ENCODE data around the gene MRM1.

The MRM1 gene

DNA sequence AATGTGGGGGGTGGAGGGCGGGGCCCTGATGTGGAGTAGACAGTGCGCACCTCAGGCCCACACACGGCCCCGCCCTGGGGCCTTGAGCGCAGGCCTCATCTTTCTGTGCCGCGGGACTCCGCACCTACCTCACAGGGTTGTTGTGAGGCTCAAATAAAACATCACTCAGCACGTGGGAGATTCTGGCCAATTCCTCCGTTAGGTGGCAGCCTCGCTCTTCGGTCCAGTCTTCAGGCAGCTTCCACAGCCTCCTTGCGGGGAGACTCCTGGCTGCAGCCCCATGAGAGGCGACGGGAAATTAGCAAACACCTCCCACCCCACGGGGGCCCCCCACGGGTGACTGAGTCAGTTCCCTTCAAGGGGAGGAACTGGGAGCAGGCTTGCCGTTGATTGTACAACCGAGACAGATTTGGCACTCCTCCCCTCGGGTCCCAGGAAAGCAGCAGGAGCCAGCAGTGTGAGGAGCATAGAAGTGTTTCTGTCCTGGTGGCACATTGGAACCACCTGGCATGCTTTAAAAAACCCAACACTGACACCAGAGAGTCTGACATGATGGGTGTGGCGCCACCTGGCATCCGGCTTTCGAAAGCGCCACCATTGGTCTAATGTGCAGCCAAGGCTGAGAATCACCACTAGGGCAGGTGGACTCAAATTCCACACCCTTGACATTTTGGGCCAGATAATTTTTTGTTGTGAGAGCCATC lies 7.6 kb downstream of the MRM1 start:
- ATAC-seq = no peak
- no peak for TF ChIP-seq ISL1 (CRISPR knock-in tag; IDR thresholded peaks at IDR 0.05)
- TF ChIP-seq, protein P1, sequence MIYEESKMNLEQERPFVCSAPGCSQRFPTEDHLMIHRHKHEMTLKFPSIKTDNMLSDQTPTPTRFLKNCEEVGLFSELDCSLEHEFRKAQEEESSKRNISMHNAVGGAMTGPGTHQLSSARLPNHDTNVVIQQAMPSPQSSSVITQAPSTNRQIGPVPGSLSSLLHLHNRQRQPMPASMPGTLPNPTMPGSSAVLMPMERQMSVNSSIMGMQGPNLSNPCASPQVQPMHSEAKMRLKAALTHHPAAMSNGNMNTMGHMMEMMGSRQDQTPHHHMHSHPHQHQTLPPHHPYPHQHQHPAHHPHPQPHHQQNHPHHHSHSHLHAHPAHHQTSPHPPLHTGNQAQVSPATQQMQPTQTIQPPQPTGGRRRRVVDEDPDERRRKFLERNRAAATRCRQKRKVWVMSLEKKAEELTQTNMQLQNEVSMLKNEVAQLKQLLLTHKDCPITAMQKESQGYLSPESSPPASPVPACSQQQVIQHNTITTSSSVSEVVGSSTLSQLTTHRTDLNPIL (CRISPR knock-in tag; IDR thresholded peaks at IDR 0.05; ENCODE audit: low read depth) = no peak
- TF ChIP-seq ZFP3 (CRISPR knock-in tag; IDR thresholded peaks at IDR 0.05) = no peak
- no peak for TF ChIP-seq BACH2 (CRISPR knock-in tag; IDR thresholded peaks at IDR 0.05; ENCODE audit: borderline replicate concordance)
- TF ChIP-seq, protein P2, sequence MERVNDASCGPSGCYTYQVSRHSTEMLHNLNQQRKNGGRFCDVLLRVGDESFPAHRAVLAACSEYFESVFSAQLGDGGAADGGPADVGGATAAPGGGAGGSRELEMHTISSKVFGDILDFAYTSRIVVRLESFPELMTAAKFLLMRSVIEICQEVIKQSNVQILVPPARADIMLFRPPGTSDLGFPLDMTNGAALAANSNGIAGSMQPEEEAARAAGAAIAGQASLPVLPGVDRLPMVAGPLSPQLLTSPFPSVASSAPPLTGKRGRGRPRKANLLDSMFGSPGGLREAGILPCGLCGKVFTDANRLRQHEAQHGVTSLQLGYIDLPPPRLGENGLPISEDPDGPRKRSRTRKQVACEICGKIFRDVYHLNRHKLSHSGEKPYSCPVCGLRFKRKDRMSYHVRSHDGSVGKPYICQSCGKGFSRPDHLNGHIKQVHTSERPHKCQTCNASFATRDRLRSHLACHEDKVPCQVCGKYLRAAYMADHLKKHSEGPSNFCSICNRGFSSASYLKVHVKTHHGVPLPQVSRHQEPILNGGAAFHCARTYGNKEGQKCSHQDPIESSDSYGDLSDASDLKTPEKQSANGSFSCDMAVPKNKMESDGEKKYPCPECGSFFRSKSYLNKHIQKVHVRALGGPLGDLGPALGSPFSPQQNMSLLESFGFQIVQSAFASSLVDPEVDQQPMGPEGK (CRISPR knock-in tag; IDR thresholded peaks at IDR 0.05; ENCODE audit: borderline replicate concordance) = no peak
- TF ChIP-seq ZNF70 (CRISPR knock-in tag; IDR thresholded peaks at IDR 0.05) = no peak
- TF ChIP-seq ZC3H10 (CRISPR knock-in tag; IDR thresholded peaks at IDR 0.05) = no peak
- no peak for TF ChIP-seq ZNF565 (CRISPR knock-in tag; conservative IDR thresholded peaks at IDR 0.05; ENCODE audit: low read depth)
- TF ChIP-seq TCF4 (CRISPR knock-in tag; IDR thresholded peaks at IDR 0.05; ENCODE audit: borderline replicate concordance) = no peak
- TF ChIP-seq ARNTL (CRISPR knock-in tag; IDR thresholded peaks at IDR 0.05; ENCODE audit: borderline replicate concordance, low read depth) = no peak
- TF ChIP-seq, protein P3, sequence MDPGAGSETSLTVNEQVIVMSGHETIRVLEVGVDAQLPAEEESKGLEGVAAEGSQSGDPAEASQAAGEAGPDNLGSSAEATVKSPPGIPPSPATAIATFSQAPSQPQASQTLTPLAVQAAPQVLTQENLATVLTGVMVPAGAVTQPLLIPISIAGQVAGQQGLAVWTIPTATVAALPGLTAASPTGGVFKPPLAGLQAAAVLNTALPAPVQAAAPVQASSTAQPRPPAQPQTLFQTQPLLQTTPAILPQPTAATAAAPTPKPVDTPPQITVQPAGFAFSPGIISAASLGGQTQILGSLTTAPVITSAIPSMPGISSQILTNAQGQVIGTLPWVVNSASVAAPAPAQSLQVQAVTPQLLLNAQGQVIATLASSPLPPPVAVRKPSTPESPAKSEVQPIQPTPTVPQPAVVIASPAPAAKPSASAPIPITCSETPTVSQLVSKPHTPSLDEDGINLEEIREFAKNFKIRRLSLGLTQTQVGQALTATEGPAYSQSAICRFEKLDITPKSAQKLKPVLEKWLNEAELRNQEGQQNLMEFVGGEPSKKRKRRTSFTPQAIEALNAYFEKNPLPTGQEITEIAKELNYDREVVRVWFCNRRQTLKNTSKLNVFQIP (CRISPR knock-in tag; IDR thresholded peaks at IDR 0.05; ENCODE audit: borderline replicate concordance, low read depth) = no peak
- TF ChIP-seq GLIS3 (CRISPR knock-in tag; IDR thresholded peaks at IDR 0.05) = no peak
- TF ChIP-seq RARB (CRISPR knock-in tag; IDR thresholded peaks at IDR 0.05) = no peak

DNA sequence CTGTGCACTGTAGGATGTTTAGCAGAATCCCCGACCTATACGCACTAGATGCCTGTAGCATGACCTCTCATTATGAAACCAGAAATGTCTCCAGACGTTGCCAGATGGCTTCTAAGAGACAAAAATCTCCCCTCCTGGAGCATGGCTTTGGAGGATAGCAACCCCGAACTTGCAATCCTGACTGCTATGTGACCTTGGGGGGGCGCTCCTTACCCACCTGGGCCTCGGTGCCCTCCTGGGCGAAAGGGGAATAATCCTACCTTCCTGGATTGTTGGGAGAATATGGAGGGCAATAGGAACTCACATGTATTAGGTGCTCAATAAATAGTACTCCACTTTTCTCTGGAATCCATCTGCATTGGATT lies 8.1 kb downstream of the MRM1 start:
- TF ChIP-seq BACH2 (CRISPR knock-in tag; IDR thresholded peaks at IDR 0.05; ENCODE audit: borderline replicate concordance) = no peak
- TF ChIP-seq OSR1 (CRISPR knock-in tag; IDR thresholded peaks at IDR 0.05) = no peak
- TF ChIP-seq, protein P1 (CRISPR knock-in tag; IDR thresholded peaks at IDR 0.05; ENCODE audit: low read depth) = no peak
- ATAC-seq = no peak

DNA sequence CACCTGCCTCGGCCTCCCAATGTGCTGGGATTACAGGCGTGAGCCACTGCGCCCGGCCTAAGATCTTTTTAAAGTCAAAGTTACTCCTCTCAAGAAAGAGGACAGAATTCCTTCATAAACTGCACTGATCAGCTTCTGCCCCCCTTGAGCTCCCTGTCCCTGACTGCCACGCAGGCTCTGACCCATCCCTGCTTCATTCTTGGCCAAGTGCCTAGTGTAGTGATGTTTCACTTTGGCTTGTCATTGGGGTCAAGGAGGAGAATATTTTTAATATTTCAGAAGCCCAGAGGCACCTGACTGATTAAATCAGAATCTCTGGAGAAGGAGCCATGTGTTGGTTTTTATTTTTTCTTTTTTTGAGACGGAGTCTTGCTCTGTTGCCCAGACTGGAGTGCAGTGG lies 9.1 kb downstream of the MRM1 start:
- ATAC-seq = no peak; the same call in 2 of the 3 replicates
- TF ChIP-seq, protein P3 (CRISPR knock-in tag; IDR thresholded peaks at IDR 0.05; ENCODE audit: borderline replicate concordance, low read depth) = no peak
- TF ChIP-seq GLIS3 (CRISPR knock-in tag; IDR thresholded peaks at IDR 0.05) (no peak), ZFP3 (CRISPR knock-in tag; IDR thresholded peaks at IDR 0.05) (no peak), BACH2 (CRISPR knock-in tag; IDR thresholded peaks at IDR 0.05; ENCODE audit: borderline replicate concordance) (no peak), CSDC2 (CRISPR knock-in tag; IDR thresholded peaks at IDR 0.05) (no peak)

DNA sequence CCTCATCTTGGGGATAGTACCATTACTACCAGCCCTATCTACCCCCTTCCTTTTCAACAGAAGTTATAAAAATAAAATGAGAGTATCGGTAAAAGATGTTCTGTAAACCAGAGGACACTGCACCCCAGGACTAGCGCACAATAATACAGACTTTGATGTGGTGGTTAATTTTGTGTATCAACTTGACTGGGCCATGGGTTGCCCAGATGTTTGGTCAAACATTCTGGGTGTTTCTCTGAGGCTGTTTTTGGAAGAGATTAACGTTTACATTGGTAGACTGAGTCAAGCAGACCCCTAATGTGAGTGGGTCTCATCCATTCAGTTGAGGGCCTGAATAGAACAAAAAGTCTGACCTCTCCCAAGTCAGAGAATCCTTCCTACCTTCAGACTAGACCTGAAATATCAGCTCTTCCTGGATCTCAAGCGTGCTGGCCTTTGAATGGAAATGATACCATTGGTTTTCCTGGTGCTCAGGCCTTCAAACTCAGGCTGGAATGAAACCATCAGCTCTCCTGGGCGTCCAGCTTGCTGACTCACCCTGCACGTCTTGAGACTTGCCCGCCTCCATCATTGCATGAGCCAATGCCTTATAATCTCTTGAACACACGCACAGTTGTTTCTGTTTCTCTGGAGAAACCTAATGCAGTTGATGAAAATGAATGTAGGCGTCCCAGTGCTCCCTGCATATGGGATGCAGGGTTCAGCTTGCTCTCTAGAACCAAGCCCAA lies 10.1 kb downstream of the MRM1 start:
- TF ChIP-seq, protein P1 (CRISPR knock-in tag; IDR thresholded peaks at IDR 0.05; ENCODE audit: low read depth) = no peak
- TF ChIP-seq ISL1 (CRISPR knock-in tag; IDR thresholded peaks at IDR 0.05) (no peak), ZFP30 (CRISPR knock-in tag; IDR thresholded peaks at IDR 0.05) (no peak), TOX (CRISPR knock-in tag; IDR thresholded peaks at IDR 0.05; ENCODE audit: borderline replicate concordance) (no peak), SNAI2 (CRISPR knock-in tag; IDR thresholded peaks at IDR 0.05) (no peak), RARB (CRISPR knock-in tag; IDR thresholded peaks at IDR 0.05) (no peak), ZC3H10 (CRISPR knock-in tag; IDR thresholded peaks at IDR 0.05) (no peak), ZNF8 (CRISPR knock-in tag; IDR thresholded peaks at IDR 0.05) (no peak), OSR1 (CRISPR knock-in tag; IDR thresholded peaks at IDR 0.05) (no peak), ZNF70 (CRISPR knock-in tag; IDR thresholded peaks at IDR 0.05) (no peak)
- TF ChIP-seq, protein P4, sequence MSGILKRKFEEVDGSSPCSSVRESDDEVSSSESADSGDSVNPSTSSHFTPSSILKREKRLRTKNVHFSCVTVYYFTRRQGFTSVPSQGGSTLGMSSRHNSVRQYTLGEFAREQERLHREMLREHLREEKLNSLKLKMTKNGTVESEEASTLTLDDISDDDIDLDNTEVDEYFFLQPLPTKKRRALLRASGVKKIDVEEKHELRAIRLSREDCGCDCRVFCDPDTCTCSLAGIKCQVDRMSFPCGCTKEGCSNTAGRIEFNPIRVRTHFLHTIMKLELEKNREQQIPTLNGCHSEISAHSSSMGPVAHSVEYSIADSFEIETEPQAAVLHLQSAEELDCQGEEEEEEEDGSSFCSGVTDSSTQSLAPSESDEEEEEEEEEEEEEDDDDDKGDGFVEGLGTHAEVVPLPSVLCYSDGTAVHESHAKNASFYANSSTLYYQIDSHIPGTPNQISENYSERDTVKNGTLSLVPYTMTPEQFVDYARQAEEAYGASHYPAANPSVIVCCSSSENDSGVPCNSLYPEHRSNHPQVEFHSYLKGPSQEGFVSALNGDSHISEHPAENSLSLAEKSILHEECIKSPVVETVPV (CRISPR knock-in tag; IDR thresholded peaks at IDR 0.05) = no peak
- TF ChIP-seq, protein P2 (CRISPR knock-in tag; IDR thresholded peaks at IDR 0.05; ENCODE audit: borderline replicate concordance) = no peak
- peak; percentile 86 for ATAC-seq
